Spleen (tissue), 11 donors: ENCODE data around the gene PARP14. TPM values are rescaled to one million over a fixed set of nuclear protein-coding genes. Genes with fewer than 3 reads are reported as not detected.
A peak's percentile ranks its signal among the peaks of the same experiment; 100 is the strongest.

Experiments
- DNase-seq: peaks from one replicate; pipeline ENCODE4 v3.0.0-alpha.2; 2020
- H3K27ac ChIP-seq, 8 donors: fragments of 200-600 bp; sonication (generic) in 7 of 8; 1 replicate in 4 of 8; 2 replicates in 4 of 8; pipeline versions ENCODE4 v1.5.0 to v1.8.0; 2016 to 2021; ENCODE audit warnings: inconsistent platforms in 4 of 8, mild to moderate bottlenecking in 4 of 8, moderate library complexity in 1 of 8
- H3K27me3 ChIP-seq, 7 donors: fragments of 200-600 bp; sonication (generic) in 6 of 7; replicated peaks in 1 of 7; 1 replicate in 4 of 7; 2 replicates in 3 of 7; pipeline versions ENCODE4 v1.5.0 to v1.8.0; 2016 to 2021; ENCODE audit warnings: inconsistent platforms in 3 of 7, mild to moderate bottlenecking in 1 of 7
- H3K36me3 ChIP-seq, 6 donors: fragments of 200-600 bp; sonication (generic) in 5 of 6; 1 replicate in 4 of 6; 2 replicates in 2 of 6; pipeline versions ENCODE4 v1.5.0 to v1.8.0; 2016 to 2021; ENCODE audit warnings: inconsistent platforms in 2 of 6
- H3K4me1 ChIP-seq, 6 donors: fragments of 200-600 bp; sonication (generic) in 5 of 6; 1 replicate in 3 of 6; 2 replicates in 3 of 6; pipeline versions ENCODE4 v1.5.0 to v1.8.0; 2016 to 2021; ENCODE audit warnings: inconsistent platforms in 3 of 6
- H3K4me3 ChIP-seq, 8 donors: fragments of 200-600 bp; sonication (generic) in 7 of 8; 1 replicate in 4 of 8; 2 replicates in 4 of 8; pipeline versions ENCODE4 v1.5.0 to v1.8.0; 2016 to 2021; ENCODE audit warnings: inconsistent platforms in 4 of 8, mild to moderate bottlenecking in 4 of 8, moderate library complexity in 2 of 8
- H3K9me3 ChIP-seq, 8 donors: fragments of 200-600 bp; sonication (generic) in 7 of 8; 1 replicate in 4 of 8; 2 replicates in 4 of 8; pipeline versions ENCODE4 v1.5.0 to v1.8.0; 2016 to 2021; ENCODE audit warnings: inconsistent platforms in 4 of 8
- POLR2A ChIP-seq, 3 donors: fragments of 450-650 bp; IDR thresholded peaks; one replicate each; pipeline ENCODE4 v1.5.1; 2017; ENCODE audit warnings: antibody characterized with exemption in 3 of 3, mild to moderate bottlenecking in 1 of 3
- POLR2AphosphoS5 ChIP-seq, 3 donors: sonication (generic); formaldehyde crosslinking; IDR thresholded peaks; one replicate each; pipeline ENCODE4 v1.5.1; 2017; ENCODE audit warnings: antibody characterized with exemption in 3 of 3
- WGBS, 5 donors: extraction: QIAGEN DNeasy Blood & Tissue Kit in 3 of 5; methylation state at CpG; one replicate each; pipeline versions ENCODE4 v1.1.5 to v1.1.7; 2013 to 2018; 5-methylcytosine and 5-hydroxymethylcytosine counted together
- intact Hi-C: fragments of 100-400 bp; cut with DNase I; formaldehyde crosslinking; loops from one replicate; pipeline ENCODE4 v1.15.0; 2023; ENCODE audit warnings: low total_unique reads
- polyA plus RNA-seq, 3 donors: library from polyadenylated mRNA; stranded (reverse); fragments of 200-250 nt; gene quantifications; one replicate each; pipeline ENCODE4 v1.2.1, GENCODE V29; 2013
- total RNA-seq, 7 donors: library from RNA; depleted of rRNA in 3 of 7; stranded (reverse); fragments of >200 nt in 3 of 7; fragmentation: NEBNext Ultra II Directional in 4 of 7; extraction: Animal tissue kit (Norgen Biotek cat#: 25700) in 4 of 7; gene quantifications; one replicate each; pipeline versions ENCODE4 v1.1.0 to v1.2.1, GENCODE V29; 2016 to 2021
- TF ChIP-seq, protein P1 (sequence below), 11 experiments: fragments of 200-600 bp in 7 of 11; fragments of 450-650 bp in 4 of 11; sonication (generic) in 4 of 11; IDR thresholded peaks in 8 of 11; conservative IDR thresholded peaks in 3 of 11; 1 replicate in 7 of 11; 2 replicates in 4 of 11; pipeline versions ENCODE4 v1.4.0 to v1.8.0; 2016 to 2021; ENCODE audit warnings: antibody characterized with exemption in 11 of 11, inconsistent platforms in 4 of 11, mild to moderate bottlenecking in 1 of 11
- donor health status: healthy with polysubstance abuse.
- donor health status: DM: no; HTN: no; CAD: no; lungs with moderate emphysema.
- donor health status: DM: no; HTN: no; CAD: no.
- donor health status: Bipolar disorder and iron deficiency.
- donor health status: healthy.
- donor health status: DM: no; HTN: no; CAD: no.
- donor health status: DM: yes; HTN: yes; CAD: no.

PARP14 gene
- total and polyA plus RNA-seq, 10 donors: 17.4 to 187 (median 153) TPM

GRCh38 chr3:122660297-122660974 lies 20.2 kb upstream of the PARP14 start:
- H3K4me1 ChIP-seq: peaks cover 0 to 8% (median 6%) of the 10 kb centered on the region in 6 donors
- 71 to 83% (median 77%) methylated on average over 14 of the region's 14 CpGs for WGBS, 5 donors
- no peak overlapping the region for H3K27ac ChIP-seq
- no peak overlapping the region for H3K4me3 ChIP-seq
- no peaks in the 10 kb centered on the region for H3K27me3 ChIP-seq
- peaks cover 0 to 4% (median 0%) of the 10 kb centered on the region in 8 donors for H3K9me3 ChIP-seq
- intact Hi-C loops: no loop called here
- H3K36me3 ChIP-seq: no peaks in the 10 kb centered on the region
- TF ChIP-seq POLR2A (IDR thresholded peaks at IDR 0.05): no peak
- no peak for TF ChIP-seq POLR2AphosphoS5 (IDR thresholded peaks at IDR 0.05)
- TF ChIP-seq, protein P1, sequence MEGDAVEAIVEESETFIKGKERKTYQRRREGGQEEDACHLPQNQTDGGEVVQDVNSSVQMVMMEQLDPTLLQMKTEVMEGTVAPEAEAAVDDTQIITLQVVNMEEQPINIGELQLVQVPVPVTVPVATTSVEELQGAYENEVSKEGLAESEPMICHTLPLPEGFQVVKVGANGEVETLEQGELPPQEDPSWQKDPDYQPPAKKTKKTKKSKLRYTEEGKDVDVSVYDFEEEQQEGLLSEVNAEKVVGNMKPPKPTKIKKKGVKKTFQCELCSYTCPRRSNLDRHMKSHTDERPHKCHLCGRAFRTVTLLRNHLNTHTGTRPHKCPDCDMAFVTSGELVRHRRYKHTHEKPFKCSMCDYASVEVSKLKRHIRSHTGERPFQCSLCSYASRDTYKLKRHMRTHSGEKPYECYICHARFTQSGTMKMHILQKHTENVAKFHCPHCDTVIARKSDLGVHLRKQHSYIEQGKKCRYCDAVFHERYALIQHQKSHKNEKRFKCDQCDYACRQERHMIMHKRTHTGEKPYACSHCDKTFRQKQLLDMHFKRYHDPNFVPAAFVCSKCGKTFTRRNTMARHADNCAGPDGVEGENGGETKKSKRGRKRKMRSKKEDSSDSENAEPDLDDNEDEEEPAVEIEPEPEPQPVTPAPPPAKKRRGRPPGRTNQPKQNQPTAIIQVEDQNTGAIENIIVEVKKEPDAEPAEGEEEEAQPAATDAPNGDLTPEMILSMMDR (IDR thresholded peaks at IDR 0.05 in 8 of 11, conservative IDR thresholded peaks at IDR 0.05 in 3 of 11): no peak
- DNase-seq: no peak

- H3K4me3 ChIP-seq: peak overlapping the region in 1 of 8 donors; percentile 5
- 68 to 87% (median 76%) methylated on average over 13 of the region's 13 CpGs for WGBS, 5 donors
Observed at GRCh38 chr3:122661633-122662032, 19.0 kb upstream of the PARP14 start.

GRCh38 chr3:122662505-122662904 lies 18.1 kb upstream of the PARP14 start:
- no peaks in the 10 kb centered on the region for H3K27me3 ChIP-seq
- intact Hi-C loops: no loop called here
- no peak overlapping the region for H3K27ac ChIP-seq
- H3K4me1 ChIP-seq: peaks cover 0 to 8% (median 6%) of the 10 kb centered on the region in 6 donors
- no peaks in the 10 kb centered on the region for H3K36me3 ChIP-seq
- 79 to 91% (median 83%) methylated on average over 2 of the region's 2 CpGs for WGBS, 5 donors
- TF ChIP-seq, protein P1 (IDR thresholded peaks at IDR 0.05 in 8 of 11, conservative IDR thresholded peaks at IDR 0.05 in 3 of 11): no peak
- TF ChIP-seq POLR2A (IDR thresholded peaks at IDR 0.05) (no peak), POLR2AphosphoS5 (IDR thresholded peaks at IDR 0.05) (no peak)
- no peak overlapping the region for H3K4me3 ChIP-seq
- no peak for DNase-seq
- H3K9me3 ChIP-seq: peaks cover 0 to 4% (median 0%) of the 10 kb centered on the region in 8 donors

More at GRCh38 chr3:122661633-122662032, 19.0 kb upstream of the PARP14 start:
- no peak for DNase-seq
- Histone ChIP-seq H3K9me3 (peaks cover 0 to 4% (median 0%) of the 10 kb centered on the region in 8 donors), H3K27me3 (no peaks in the 10 kb centered on the region), H3K27ac (no peak overlapping the region), H3K4me1 (peaks cover 0 to 8% (median 6%) of the 10 kb centered on the region in 6 donors), H3K36me3 (no peaks in the 10 kb centered on the region)
- intact Hi-C loops: no loop called here
- no peak for TF ChIP-seq POLR2AphosphoS5 (IDR thresholded peaks at IDR 0.05)
- TF ChIP-seq POLR2A (IDR thresholded peaks at IDR 0.05): no peak
- TF ChIP-seq, protein P1 (IDR thresholded peaks at IDR 0.05 in 8 of 11, conservative IDR thresholded peaks at IDR 0.05 in 3 of 11): no peak

DNA sequence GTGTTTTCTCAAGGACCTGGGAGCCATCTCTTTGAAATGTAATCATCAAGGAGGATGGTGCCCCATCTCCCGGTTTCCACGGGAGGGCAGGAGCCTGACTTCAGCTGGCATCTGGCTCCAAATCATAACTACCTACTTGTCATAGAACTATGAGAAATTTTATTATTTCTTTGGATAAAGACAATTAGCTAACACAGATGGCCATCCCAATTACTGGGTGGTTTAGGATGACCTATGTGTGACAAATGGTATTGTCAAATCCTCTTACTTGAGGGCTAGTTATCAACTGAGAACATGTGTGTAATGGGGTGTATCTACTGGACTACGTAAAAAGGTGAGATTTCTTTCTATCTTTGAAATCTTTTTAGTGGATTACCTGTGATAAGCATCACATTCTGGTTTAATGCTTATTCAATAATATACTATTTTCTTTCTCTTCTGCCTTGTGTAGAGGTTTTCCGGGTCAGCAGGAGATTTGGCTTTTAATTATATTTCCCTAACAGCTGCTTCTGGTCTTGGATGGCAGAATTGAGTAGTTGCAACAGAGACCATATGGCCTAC lies 15.3 kb upstream of the PARP14 start:
- Histone ChIP-seq H3K27ac (no peak overlapping the region), H3K4me3 (no peak overlapping the region), H3K9me3 (peaks cover 0 to 4% (median 0%) of the 10 kb centered on the region in 8 donors), H3K4me1 (no peaks in the 10 kb centered on the region), H3K36me3 (no peaks in the 10 kb centered on the region), H3K27me3 (no peaks in the 10 kb centered on the region)
- 83 to 91% (median 86%) methylated on average over 4 of the region's 4 CpGs for WGBS, 5 donors
- TF ChIP-seq, protein P1 (IDR thresholded peaks at IDR 0.05 in 8 of 11, conservative IDR thresholded peaks at IDR 0.05 in 3 of 11): no peak
- TF ChIP-seq POLR2A (IDR thresholded peaks at IDR 0.05): no peak
- TF ChIP-seq POLR2AphosphoS5 (IDR thresholded peaks at IDR 0.05): no peak
- no peak for DNase-seq
- intact Hi-C loops: no loop called here
